NB4 (cell line): ENCODE results near the gene FTCD.

ENCODE experiments used
- MYC ChIP-seq: IDR thresholded peaks from 2 replicates; pipeline ENCODE4 v1.6.1; 2011; ENCODE audit warnings: low read depth, low read length
- POLR2A ChIP-seq: IDR thresholded peaks from 2 replicates; pipeline ENCODE4 v1.6.1; 2011; ENCODE audit warnings: mild to moderate bottlenecking; ENCODE audit not compliant: insufficient read length; ENCODE audit errors: extremely low read depth
- TF ChIP-seq, protein P1 (sequence below): IDR thresholded peaks from one replicate; pipeline ENCODE4 v1.5.1; 2012; ENCODE audit warnings: low read depth, low read length

DNA sequence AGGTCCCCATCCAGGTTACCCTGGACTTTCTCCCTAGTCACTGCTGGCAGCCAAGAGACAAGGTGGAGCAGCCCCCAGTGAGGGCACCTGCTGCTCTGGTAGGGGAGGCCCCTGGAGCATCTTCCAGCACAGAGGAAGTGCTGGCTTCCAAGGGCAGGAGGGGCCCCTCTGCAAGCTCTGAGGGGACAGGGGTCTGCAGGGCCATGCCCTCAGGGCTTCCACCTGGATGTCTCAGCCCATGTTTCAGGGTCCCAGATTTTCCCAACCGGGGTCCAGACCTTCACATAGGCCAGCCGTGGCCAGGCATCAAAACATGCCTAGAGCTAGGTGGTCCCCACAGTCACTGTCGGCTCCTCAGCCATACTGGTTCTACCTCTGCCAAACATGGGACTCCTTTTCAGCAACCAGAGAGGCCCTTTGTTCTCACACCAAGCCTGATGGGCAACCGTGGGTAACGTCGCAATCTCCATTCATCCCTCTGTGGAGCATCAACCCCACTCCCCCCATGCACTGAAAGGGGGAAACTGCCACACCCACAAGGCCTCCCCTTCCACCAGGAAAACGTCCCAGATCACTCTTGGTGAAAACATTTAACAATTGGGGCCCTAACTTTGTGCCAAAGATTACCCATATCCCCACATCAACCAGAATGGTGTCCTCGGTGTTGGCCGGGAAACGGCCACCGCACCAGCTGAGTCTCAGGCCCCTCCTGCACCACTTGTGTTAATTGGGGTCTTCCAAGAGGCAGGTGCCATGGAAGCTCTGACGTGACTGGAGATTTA is 59.4 kb downstream of the FTCD start:
- TF ChIP-seq, protein P1, sequence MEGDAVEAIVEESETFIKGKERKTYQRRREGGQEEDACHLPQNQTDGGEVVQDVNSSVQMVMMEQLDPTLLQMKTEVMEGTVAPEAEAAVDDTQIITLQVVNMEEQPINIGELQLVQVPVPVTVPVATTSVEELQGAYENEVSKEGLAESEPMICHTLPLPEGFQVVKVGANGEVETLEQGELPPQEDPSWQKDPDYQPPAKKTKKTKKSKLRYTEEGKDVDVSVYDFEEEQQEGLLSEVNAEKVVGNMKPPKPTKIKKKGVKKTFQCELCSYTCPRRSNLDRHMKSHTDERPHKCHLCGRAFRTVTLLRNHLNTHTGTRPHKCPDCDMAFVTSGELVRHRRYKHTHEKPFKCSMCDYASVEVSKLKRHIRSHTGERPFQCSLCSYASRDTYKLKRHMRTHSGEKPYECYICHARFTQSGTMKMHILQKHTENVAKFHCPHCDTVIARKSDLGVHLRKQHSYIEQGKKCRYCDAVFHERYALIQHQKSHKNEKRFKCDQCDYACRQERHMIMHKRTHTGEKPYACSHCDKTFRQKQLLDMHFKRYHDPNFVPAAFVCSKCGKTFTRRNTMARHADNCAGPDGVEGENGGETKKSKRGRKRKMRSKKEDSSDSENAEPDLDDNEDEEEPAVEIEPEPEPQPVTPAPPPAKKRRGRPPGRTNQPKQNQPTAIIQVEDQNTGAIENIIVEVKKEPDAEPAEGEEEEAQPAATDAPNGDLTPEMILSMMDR = no peak
- TF ChIP-seq MYC (no peak), POLR2A (no peak)
